ENCODE results near the gene B4GALT7.

Gene B4GALT7

DNA sequence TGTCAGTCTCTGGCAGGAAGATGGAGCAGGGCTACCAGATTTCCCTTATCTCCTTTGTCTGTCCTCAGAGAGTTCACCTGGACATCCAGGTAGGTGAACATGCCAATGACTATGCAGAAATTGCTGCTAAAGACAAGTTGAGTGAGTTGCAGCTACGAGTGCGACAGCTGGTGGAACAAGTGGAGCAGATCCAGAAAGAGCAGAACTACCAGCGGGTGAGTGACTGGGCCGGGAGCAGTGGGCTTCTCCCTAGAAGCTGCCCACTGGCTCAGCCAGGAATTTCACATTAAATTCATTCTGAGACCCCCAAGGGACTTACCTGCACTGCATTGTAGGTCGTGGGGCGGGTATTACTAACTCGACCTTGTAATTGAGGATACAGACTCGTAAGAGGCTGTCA is 5.9 kb upstream of the B4GALT7 start:
- no peaks in the 10 kb centered on the region for H3K9me3 ChIP-seq (ENCODE audit: control insufficient read depth, low read length)
- H3K27me3 ChIP-seq (replicated peaks; ENCODE audit: control insufficient read depth, insufficient read depth, low read length), result peaks cover 15% of the 10 kb centered on the region
- peaks cover 37% of the 10 kb centered on the region for H3K36me3 ChIP-seq (ENCODE audit: control insufficient read depth, insufficient read depth, low read length, severe bottlenecking)
- peak overlapping the region; percentile 96 for H3K9ac ChIP-seq (ENCODE audit: low read length)
- H3K4me3 ChIP-seq (ENCODE audit: low read length), result peak overlapping the region; percentile 97
- peaks cover 14% of the 10 kb centered on the region for H3K4me1 ChIP-seq (ENCODE audit: control insufficient read depth, insufficient read depth, low read length)
- no peak for DNase-seq (ENCODE audit: low read depth)

GRCh38 chr5:177595026-177595585 is 4.8 kb upstream of the B4GALT7 start:
- Histone ChIP-seq H3K4me1 (ENCODE audit: control insufficient read depth, insufficient read depth, low read length) (peaks cover 14% of the 10 kb centered on the region), H3K4me3 (ENCODE audit: low read length) (no peak overlapping the region), H3K9ac (ENCODE audit: low read length) (no peak overlapping the region)

GRCh38 chr5:177595991-177596774 is 3.7 kb upstream of the B4GALT7 start:
- Histone ChIP-seq H3K9ac (ENCODE audit: low read length) (no peak overlapping the region), H3K9me3 (ENCODE audit: control insufficient read depth, low read length) (no peaks in the 10 kb centered on the region), H3K4me1 (ENCODE audit: control insufficient read depth, insufficient read depth, low read length) (peaks cover 20% of the 10 kb centered on the region), H3K27me3 (replicated peaks; ENCODE audit: control insufficient read depth, insufficient read depth, low read length) (no peaks in the 10 kb centered on the region), H3K36me3 (ENCODE audit: control insufficient read depth, insufficient read depth, low read length, severe bottlenecking) (peaks cover 37% of the 10 kb centered on the region), H3K4me3 (ENCODE audit: low read length) (no peak overlapping the region)
- no peak for DNase-seq (ENCODE audit: low read depth)

More at GRCh38 chr5:177595026-177595585, 4.8 kb upstream of the B4GALT7 start:
- H3K27me3 ChIP-seq (replicated peaks; ENCODE audit: control insufficient read depth, insufficient read depth, low read length), result peaks cover 7% of the 10 kb centered on the region
- H3K9me3 ChIP-seq (ENCODE audit: control insufficient read depth, low read length), result no peaks in the 10 kb centered on the region
- H3K36me3 ChIP-seq (ENCODE audit: control insufficient read depth, insufficient read depth, low read length, severe bottlenecking), result peaks cover 37% of the 10 kb centered on the region
- no peak for DNase-seq (ENCODE audit: low read depth)

DNA sequence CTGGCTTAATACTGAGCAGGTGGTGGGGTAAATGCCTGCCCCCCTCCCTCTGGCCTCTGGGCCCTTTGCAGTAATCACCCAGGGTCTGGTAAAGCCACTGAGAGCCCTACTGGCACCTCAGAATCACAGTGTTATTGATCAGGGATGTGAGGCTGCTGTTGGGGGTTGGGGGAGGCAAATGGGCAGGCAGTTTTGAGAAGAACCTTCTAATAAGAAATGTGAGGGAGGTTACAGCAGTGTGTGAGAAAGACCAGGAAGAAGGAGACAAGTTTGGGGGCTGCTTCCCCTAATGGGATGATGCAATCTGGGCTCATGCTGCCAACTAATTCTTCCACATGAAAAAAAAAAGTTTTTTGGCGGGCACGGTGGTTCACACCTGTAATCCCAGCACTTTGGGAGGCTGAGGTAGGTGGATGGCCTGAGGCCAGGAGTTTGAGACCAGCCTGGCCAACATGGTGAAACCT is 3.1 kb upstream of the B4GALT7 start:
- Histone ChIP-seq H3K4me3 (ENCODE audit: low read length) (no peak overlapping the region), H3K4me1 (ENCODE audit: control insufficient read depth, insufficient read depth, low read length) (peaks cover 22% of the 10 kb centered on the region), H3K9me3 (ENCODE audit: control insufficient read depth, low read length) (no peaks in the 10 kb centered on the region), H3K9ac (ENCODE audit: low read length) (no peak overlapping the region), H3K36me3 (ENCODE audit: control insufficient read depth, insufficient read depth, low read length, severe bottlenecking) (peaks cover 37% of the 10 kb centered on the region), H3K27me3 (replicated peaks; ENCODE audit: control insufficient read depth, insufficient read depth, low read length) (no peaks in the 10 kb centered on the region)
- DNase-seq (ENCODE audit: low read depth), result no peak

GRCh38 chr5:177598477-177598876 is 1.5 kb upstream of the B4GALT7 start:
- Histone ChIP-seq H3K9ac (ENCODE audit: low read length) (no peak overlapping the region), H3K9me3 (ENCODE audit: control insufficient read depth, low read length) (no peaks in the 10 kb centered on the region), H3K36me3 (ENCODE audit: control insufficient read depth, insufficient read depth, low read length, severe bottlenecking) (peaks cover 34% of the 10 kb centered on the region), H3K4me1 (ENCODE audit: control insufficient read depth, insufficient read depth, low read length) (peaks cover 26% of the 10 kb centered on the region), H3K4me3 (ENCODE audit: low read length) (no peak overlapping the region), H3K27me3 (replicated peaks; ENCODE audit: control insufficient read depth, insufficient read depth, low read length) (no peaks in the 10 kb centered on the region)
- DNase-seq (ENCODE audit: low read depth), result no peak

- Histone ChIP-seq H3K36me3 (ENCODE audit: control insufficient read depth, insufficient read depth, low read length, severe bottlenecking) (peaks cover 19% of the 10 kb centered on the region), H3K4me1 (ENCODE audit: control insufficient read depth, insufficient read depth, low read length) (peaks cover 21% of the 10 kb centered on the region), H3K9me3 (ENCODE audit: control insufficient read depth, low read length) (no peaks in the 10 kb centered on the region), H3K4me3 (ENCODE audit: low read length) (peak overlapping the region; percentile 87), H3K27me3 (replicated peaks; ENCODE audit: control insufficient read depth, insufficient read depth, low read length) (no peaks in the 10 kb centered on the region), H3K9ac (ENCODE audit: low read length) (peak overlapping the region; percentile 96)
- peak; percentile 53 for DNase-seq (ENCODE audit: low read depth)
Measured at GRCh38 chr5:177600508-177601018, 631 bp downstream of the B4GALT7 start.

- H3K4me3 ChIP-seq (ENCODE audit: low read length), result peak overlapping the region; percentile 87
- H3K9me3 ChIP-seq (ENCODE audit: control insufficient read depth, low read length), result no peaks in the 10 kb centered on the region
- H3K4me1 ChIP-seq (ENCODE audit: control insufficient read depth, insufficient read depth, low read length), result peaks cover 21% of the 10 kb centered on the region
- no peaks in the 10 kb centered on the region for H3K27me3 ChIP-seq (replicated peaks; ENCODE audit: control insufficient read depth, insufficient read depth, low read length)
- H3K9ac ChIP-seq (ENCODE audit: low read length), result peak overlapping the region; percentile 96
- no peak for DNase-seq (ENCODE audit: low read depth)
- peaks cover 19% of the 10 kb centered on the region for H3K36me3 ChIP-seq (ENCODE audit: control insufficient read depth, insufficient read depth, low read length, severe bottlenecking)
Measured at GRCh38 chr5:177601126-177601525, 1.2 kb downstream of the B4GALT7 start.

GRCh38 chr5:177601577-177602457 is 1.9 kb downstream of the B4GALT7 start:
- Histone ChIP-seq H3K36me3 (ENCODE audit: control insufficient read depth, insufficient read depth, low read length, severe bottlenecking) (peaks cover 15% of the 10 kb centered on the region), H3K27me3 (replicated peaks; ENCODE audit: control insufficient read depth, insufficient read depth, low read length) (no peaks in the 10 kb centered on the region), H3K4me3 (ENCODE audit: low read length) (peak overlapping the region; percentile 87), H3K4me1 (ENCODE audit: control insufficient read depth, insufficient read depth, low read length) (peaks cover 21% of the 10 kb centered on the region), H3K9me3 (ENCODE audit: control insufficient read depth, low read length) (no peaks in the 10 kb centered on the region), H3K9ac (ENCODE audit: low read length) (peak overlapping the region; percentile 96)
- DNase-seq (ENCODE audit: low read depth), result no peak

GRCh38 chr5:177602458-177602830 is 2.5 kb downstream of the B4GALT7 start:
- Histone ChIP-seq H3K36me3 (ENCODE audit: control insufficient read depth, insufficient read depth, low read length, severe bottlenecking) (peaks cover 14% of the 10 kb centered on the region), H3K9me3 (ENCODE audit: control insufficient read depth, low read length) (no peaks in the 10 kb centered on the region), H3K9ac (ENCODE audit: low read length) (peak overlapping the region; percentile 96), H3K27me3 (replicated peaks; ENCODE audit: control insufficient read depth, insufficient read depth, low read length) (no peaks in the 10 kb centered on the region), H3K4me1 (ENCODE audit: control insufficient read depth, insufficient read depth, low read length) (peaks cover 25% of the 10 kb centered on the region), H3K4me3 (ENCODE audit: low read length) (no peak overlapping the region)
- no peak for DNase-seq (ENCODE audit: low read depth)

DNA sequence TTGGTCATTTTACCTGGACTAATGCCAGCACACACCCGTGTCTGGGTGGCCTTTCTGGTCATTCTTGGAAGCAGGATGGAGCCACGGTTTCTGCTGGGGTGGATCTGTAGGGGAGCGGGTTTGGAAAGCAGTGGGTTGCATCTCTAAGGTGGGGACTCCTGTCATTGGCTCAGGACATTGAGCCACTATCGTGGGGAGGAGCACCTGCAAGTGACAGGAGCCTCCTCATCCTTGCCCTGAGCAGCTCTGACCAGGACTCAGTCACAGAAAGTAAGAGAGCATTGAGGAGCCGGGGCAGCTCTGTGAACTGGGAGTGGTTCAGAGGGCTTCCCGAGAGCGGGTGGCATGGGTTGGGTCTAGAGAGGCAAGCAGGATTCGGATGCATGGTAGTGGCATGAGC is 3.7 kb downstream of the B4GALT7 start:
- Histone ChIP-seq H3K27me3 (replicated peaks; ENCODE audit: control insufficient read depth, insufficient read depth, low read length) (no peaks in the 10 kb centered on the region), H3K9me3 (ENCODE audit: control insufficient read depth, low read length) (no peaks in the 10 kb centered on the region)
- DNase-seq (ENCODE audit: low read depth), result no peak

DNA sequence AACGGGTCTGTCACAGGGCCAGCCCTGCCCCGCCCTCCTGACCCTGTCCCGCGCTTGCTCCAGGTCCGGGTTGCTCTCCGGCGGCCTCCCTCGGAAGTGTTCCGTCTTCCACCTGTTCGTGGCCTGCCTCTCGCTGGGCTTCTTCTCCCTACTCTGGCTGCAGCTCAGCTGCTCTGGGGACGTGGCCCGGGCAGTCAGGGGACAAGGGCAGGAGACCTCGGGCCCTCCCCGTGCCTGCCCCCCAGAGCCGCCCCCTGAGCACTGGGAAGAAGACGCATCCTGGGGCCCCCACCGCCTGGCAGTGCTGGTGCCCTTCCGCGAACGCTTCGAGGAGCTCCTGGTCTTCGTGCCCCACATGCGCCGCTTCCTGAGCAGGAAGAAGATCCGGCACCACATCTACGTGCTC is 4.2 kb downstream of the B4GALT7 start:
- DNase-seq (ENCODE audit: low read depth), result no peak
- H3K27me3 ChIP-seq (replicated peaks; ENCODE audit: control insufficient read depth, insufficient read depth, low read length), result no peaks in the 10 kb centered on the region
- H3K9ac ChIP-seq (ENCODE audit: low read length), result no peak overlapping the region
- no peak overlapping the region for H3K4me3 ChIP-seq (ENCODE audit: low read length)
- H3K9me3 ChIP-seq (ENCODE audit: control insufficient read depth, low read length), result no peaks in the 10 kb centered on the region
- peaks cover 25% of the 10 kb centered on the region for H3K4me1 ChIP-seq (ENCODE audit: control insufficient read depth, insufficient read depth, low read length)
- peaks cover 19% of the 10 kb centered on the region for H3K36me3 ChIP-seq (ENCODE audit: control insufficient read depth, insufficient read depth, low read length, severe bottlenecking)

More for the DNA sequence above, 3.7 kb downstream of the B4GALT7 start:
- Histone ChIP-seq H3K36me3 (ENCODE audit: control insufficient read depth, insufficient read depth, low read length, severe bottlenecking) (peaks cover 15% of the 10 kb centered on the region), H3K9ac (ENCODE audit: low read length) (no peak overlapping the region), H3K4me3 (ENCODE audit: low read length) (no peak overlapping the region), H3K4me1 (ENCODE audit: control insufficient read depth, insufficient read depth, low read length) (peaks cover 25% of the 10 kb centered on the region)
